Measurements from ENCODE around the gene RIPOR2.

RIPOR2 gene

DNA sequence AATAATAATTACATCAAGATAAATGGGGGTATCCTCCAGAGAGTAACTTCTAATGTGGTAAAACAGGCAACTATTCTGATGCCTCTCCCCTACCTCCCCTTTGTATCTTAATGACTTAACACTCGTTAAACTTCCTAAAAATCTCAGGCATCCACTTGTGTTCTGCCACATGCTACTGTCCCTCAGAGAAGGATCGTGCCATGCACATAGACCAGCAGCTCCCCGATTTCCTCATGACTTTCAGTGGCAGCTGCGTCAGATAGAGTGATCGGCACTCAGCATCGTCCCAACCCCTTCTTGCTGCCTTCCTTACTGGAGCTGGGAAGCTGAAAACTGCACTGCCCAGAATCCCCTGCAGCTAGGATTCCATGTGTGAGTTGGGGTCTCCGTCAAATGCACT lies 32.1 kb downstream of the RIPOR2 start:
- no peak for TF ChIP-seq CTCF (conservative IDR thresholded peaks at IDR 0.05; ENCODE audit: low read length)
- H3K4me3 ChIP-seq (ENCODE audit: low read length) = no peak overlapping the region
- no peak for DNase-seq (ENCODE audit: low read depth)

DNA sequence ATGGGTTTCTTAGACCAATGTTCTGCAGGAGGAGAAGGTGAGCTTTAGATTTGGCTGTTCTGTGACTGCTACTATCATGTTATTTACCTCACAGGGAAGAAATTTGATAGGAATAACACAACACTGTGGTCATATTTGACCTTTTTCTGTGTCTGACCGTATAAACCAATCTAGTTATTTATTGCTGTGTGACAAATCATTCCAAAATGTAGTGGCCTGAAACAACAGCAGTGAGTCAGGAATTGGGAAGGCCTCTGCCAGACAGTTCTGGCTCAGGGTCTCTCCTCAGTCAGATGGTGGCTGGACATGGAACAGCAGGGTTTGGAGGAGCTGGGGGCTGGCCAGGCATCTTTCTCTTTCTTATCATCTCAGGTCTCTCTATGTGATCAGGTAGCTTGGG lies 33.0 kb downstream of the RIPOR2 start:
- DNase-seq (ENCODE audit: low read depth) = peak; percentile 73
- no peak overlapping the region for H3K4me3 ChIP-seq (ENCODE audit: low read length)
- peak; percentile 20; the same call in 1 of the 2 replicates for TF ChIP-seq CTCF (conservative IDR thresholded peaks at IDR 0.05; ENCODE audit: low read length)

GRCh38 chr6:24901698-24902328 lies 33.9 kb downstream of the RIPOR2 start:
- H3K4me3 ChIP-seq (ENCODE audit: low read length) = no peak overlapping the region
- DNase-seq (ENCODE audit: low read depth) = no peak
- TF ChIP-seq CTCF (conservative IDR thresholded peaks at IDR 0.05; ENCODE audit: low read length) = no peak

- no peak for TF ChIP-seq CTCF (conservative IDR thresholded peaks at IDR 0.05; ENCODE audit: low read length)
- H3K4me3 ChIP-seq (ENCODE audit: low read length) = no peak overlapping the region
- DNase-seq (ENCODE audit: low read depth) = no peak
Measured at GRCh38 chr6:24900917-24901697, 34.7 kb downstream of the RIPOR2 start.

DNA sequence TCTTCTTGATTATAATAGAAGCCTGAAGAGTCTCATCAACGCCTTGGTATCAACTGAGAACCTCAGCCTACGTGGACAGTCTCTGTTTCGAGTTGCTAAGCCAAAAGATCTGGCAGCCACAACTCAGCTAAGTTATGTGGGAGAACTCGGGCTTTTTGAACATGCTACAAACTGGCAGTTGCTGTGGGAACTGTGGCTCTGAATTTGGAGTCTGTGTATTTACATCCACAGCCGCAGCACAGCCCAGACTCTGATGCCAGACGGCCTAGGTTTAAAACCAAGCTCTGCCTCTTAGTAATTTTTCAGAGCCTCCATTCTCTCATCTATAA lies 35.8 kb downstream of the RIPOR2 start:
- TF ChIP-seq CTCF (conservative IDR thresholded peaks at IDR 0.05; ENCODE audit: low read length) = no peak

DNA sequence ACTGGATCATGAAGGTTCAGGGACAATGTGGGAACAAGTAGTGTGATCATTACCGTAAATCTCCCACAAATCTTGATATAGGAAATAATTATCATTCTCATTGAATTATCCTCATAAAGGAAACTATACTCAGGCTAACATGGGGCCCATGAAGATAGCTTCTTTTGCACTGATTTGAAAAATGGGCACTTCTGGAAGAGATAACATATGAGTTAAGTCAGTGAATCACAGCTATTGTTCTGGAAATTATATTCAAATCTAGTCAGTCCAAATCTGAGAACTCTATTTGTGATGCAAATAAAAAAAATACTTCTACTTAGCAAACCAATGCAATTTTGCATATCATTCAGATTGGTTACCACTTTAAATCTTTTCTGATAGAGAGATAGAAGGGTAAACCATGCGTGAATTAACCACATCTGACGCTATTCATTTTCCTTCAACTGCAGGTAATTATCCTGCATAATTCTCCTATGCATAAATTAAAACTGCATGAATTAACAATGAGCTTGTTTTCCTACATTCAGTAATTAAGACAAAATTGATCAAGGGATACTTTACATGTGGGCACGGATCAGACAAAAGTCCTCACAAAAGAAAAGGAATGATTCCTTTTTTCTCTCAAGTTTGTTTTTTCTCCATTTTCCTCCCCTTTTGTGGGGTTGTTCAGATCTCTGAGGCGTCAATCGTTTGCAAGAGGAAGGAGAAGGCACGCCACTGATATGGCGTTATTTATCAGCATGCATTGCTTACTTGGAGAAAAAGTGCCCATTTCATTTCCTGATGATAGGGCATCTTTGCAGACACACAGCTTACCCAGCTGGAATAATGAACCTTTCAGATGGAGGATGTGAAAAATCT lies 36.4 kb downstream of the RIPOR2 start:
- H3K4me3 ChIP-seq (ENCODE audit: low read length) = no peak overlapping the region
- TF ChIP-seq CTCF (conservative IDR thresholded peaks at IDR 0.05; ENCODE audit: low read length) = no peak
- DNase-seq (ENCODE audit: low read depth) = no peak

More for the DNA sequence above, 35.8 kb downstream of the RIPOR2 start:
- H3K4me3 ChIP-seq (ENCODE audit: low read length) = no peak overlapping the region
- peak; percentile 54 for DNase-seq (ENCODE audit: low read depth)

Data from AG10803 (cell line).